ENCODE measurements around the gene WASF1. TPM values are rescaled to one million over a fixed set of nuclear protein-coding genes. Genes with fewer than 3 reads are reported as not detected.

The WASF1 gene
- total RNA-seq, 1 experiment from 2014 or later: 7.3 TPM

- no peak for TF ChIP-seq CTCF (IDR thresholded peaks at IDR 0.05; ENCODE audit: insufficient read depth in 1 of 2, low read depth in 1 of 2, low read length in 1 of 2, severe bottlenecking in 1 of 2, unreplicated experiment in 1 of 2)
- no TSS peak for BruUV-seq (replicated peaks)
- Mint-ChIP-seq H3K27ac (ENCODE audit: unreplicated experiment) (no peak overlapping the region), H3K9me3 (ENCODE audit: unreplicated experiment) (no peaks in the 10 kb centered on the region), H3K4me1 (ENCODE audit: low read depth, unreplicated experiment) (no peaks in the 10 kb centered on the region), H3K4me3 (ENCODE audit: unreplicated experiment) (no peak overlapping the region), H3K36me3 (ENCODE audit: insufficient read depth, unreplicated experiment) (peaks cover 6% of the 10 kb centered on the region), H3K27me3 (ENCODE audit: insufficient read depth, unreplicated experiment) (no peaks in the 10 kb centered on the region)
- CTCF ChIA-PET: no interaction called here
- Histone ChIP-seq H3K9me3 (no peaks in the 10 kb centered on the region), H3K36me3 (ENCODE audit: control insufficient read depth, insufficient read depth, low read length) (no peaks in the 10 kb centered on the region; the same call in 1 of the 2 replicates), H3K4me1 (no peaks in the 10 kb centered on the region), H3K27me3 (replicated peaks; ENCODE audit: control insufficient read depth, insufficient read depth, low read length) (no peaks in the 10 kb centered on the region), H3K4me3 (ENCODE audit: low read depth, low read length) (no peak overlapping the region)
- POLR2A ChIA-PET: no interaction called here
- no peak for DNase-seq
- intact Hi-C loops (cut with micrococcal nuclease; ENCODE audit: unreplicated experiment): no loop called here
These were observed 32.3 kb upstream of the WASF1 start for GRCh38 chr6:110211753-110212152.

- Mint-ChIP-seq H3K27ac (ENCODE audit: unreplicated experiment) (no peak overlapping the region), H3K9me3 (ENCODE audit: unreplicated experiment) (no peaks in the 10 kb centered on the region), H3K4me1 (ENCODE audit: low read depth, unreplicated experiment) (no peaks in the 10 kb centered on the region), H3K27me3 (ENCODE audit: insufficient read depth, unreplicated experiment) (no peaks in the 10 kb centered on the region), H3K36me3 (ENCODE audit: insufficient read depth, unreplicated experiment) (no peaks in the 10 kb centered on the region), H3K4me3 (ENCODE audit: unreplicated experiment) (no peak overlapping the region)
- Histone ChIP-seq H3K27me3 (replicated peaks; ENCODE audit: control insufficient read depth, insufficient read depth, low read length) (no peaks in the 10 kb centered on the region), H3K4me1 (no peaks in the 10 kb centered on the region), H3K36me3 (ENCODE audit: control insufficient read depth, insufficient read depth, low read length) (no peaks in the 10 kb centered on the region), H3K4me3 (ENCODE audit: low read depth, low read length) (no peak overlapping the region), H3K9me3 (no peaks in the 10 kb centered on the region)
- ChIA-PET POLR2A (no interaction called here), CTCF (no interaction called here)
- TF ChIP-seq CTCF (IDR thresholded peaks at IDR 0.05; ENCODE audit: insufficient read depth in 1 of 2, low read depth in 1 of 2, low read length in 1 of 2, severe bottlenecking in 1 of 2, unreplicated experiment in 1 of 2): no peak
- no TSS peak for BruUV-seq (replicated peaks)
- intact Hi-C loops (cut with micrococcal nuclease; ENCODE audit: unreplicated experiment): no loop called here
- DNase-seq: no peak
These were observed 28.2 kb upstream of the WASF1 start for GRCh38 chr6:110207652-110208051.

- ChIA-PET POLR2A (no interaction called here), CTCF (no interaction called here)
- no TSS peak for BruUV-seq (replicated peaks)
- Histone ChIP-seq H3K4me1 (no peaks in the 10 kb centered on the region), H3K4me3 (ENCODE audit: low read depth, low read length) (no peak overlapping the region), H3K27me3 (replicated peaks; ENCODE audit: control insufficient read depth, insufficient read depth, low read length) (no peaks in the 10 kb centered on the region), H3K36me3 (ENCODE audit: control insufficient read depth, insufficient read depth, low read length) (no peaks in the 10 kb centered on the region), H3K9me3 (no peaks in the 10 kb centered on the region)
- Mint-ChIP-seq H3K4me3 (ENCODE audit: unreplicated experiment) (no peak overlapping the region), H3K4me1 (ENCODE audit: low read depth, unreplicated experiment) (no peaks in the 10 kb centered on the region), H3K36me3 (ENCODE audit: insufficient read depth, unreplicated experiment) (no peaks in the 10 kb centered on the region), H3K27me3 (ENCODE audit: insufficient read depth, unreplicated experiment) (no peaks in the 10 kb centered on the region), H3K27ac (ENCODE audit: unreplicated experiment) (no peak overlapping the region), H3K9me3 (ENCODE audit: unreplicated experiment) (no peaks in the 10 kb centered on the region)
- no peak for DNase-seq
- TF ChIP-seq CTCF (IDR thresholded peaks at IDR 0.05; ENCODE audit: insufficient read depth in 1 of 2, low read depth in 1 of 2, low read length in 1 of 2, severe bottlenecking in 1 of 2, unreplicated experiment in 1 of 2): no peak
- intact Hi-C loops (cut with micrococcal nuclease; ENCODE audit: unreplicated experiment): no loop called here
These were observed 21.8 kb upstream of the WASF1 start for GRCh38 chr6:110201151-110201884.
